Fibroblast of pulmonary artery (primary cell): ENCODE data around the gene MORC4.
A peak's percentile ranks its signal among the peaks of the same experiment; 100 is the strongest.

Experiments
- DNase-seq: peaks from one replicate; pipeline ENCODE4 v3.0.0-alpha.2; 2010; ENCODE audit warnings: low read depth
- H3K4me3 ChIP-seq: replicated peaks from 2 replicates; pipeline ENCODE4 v1.5.1; 2011; ENCODE audit warnings: low read depth, mild to moderate bottlenecking, control low read depth, low read length, moderate library complexity
- TF ChIP-seq, protein P1 (sequence below): IDR thresholded peaks from 2 replicates; pipeline ENCODE4 v1.5.1; 2011; ENCODE audit warnings: mild to moderate bottlenecking, control low read depth, low read length, inconsistent platforms; ENCODE audit errors: missing control alignments

MORC4 gene

GRCh38 chrX:106921637-106922036 is 78.4 kb downstream of the MORC4 start:
- DNase-seq = no peak
- no peak overlapping the region for H3K4me3 ChIP-seq
- TF ChIP-seq, protein P1, sequence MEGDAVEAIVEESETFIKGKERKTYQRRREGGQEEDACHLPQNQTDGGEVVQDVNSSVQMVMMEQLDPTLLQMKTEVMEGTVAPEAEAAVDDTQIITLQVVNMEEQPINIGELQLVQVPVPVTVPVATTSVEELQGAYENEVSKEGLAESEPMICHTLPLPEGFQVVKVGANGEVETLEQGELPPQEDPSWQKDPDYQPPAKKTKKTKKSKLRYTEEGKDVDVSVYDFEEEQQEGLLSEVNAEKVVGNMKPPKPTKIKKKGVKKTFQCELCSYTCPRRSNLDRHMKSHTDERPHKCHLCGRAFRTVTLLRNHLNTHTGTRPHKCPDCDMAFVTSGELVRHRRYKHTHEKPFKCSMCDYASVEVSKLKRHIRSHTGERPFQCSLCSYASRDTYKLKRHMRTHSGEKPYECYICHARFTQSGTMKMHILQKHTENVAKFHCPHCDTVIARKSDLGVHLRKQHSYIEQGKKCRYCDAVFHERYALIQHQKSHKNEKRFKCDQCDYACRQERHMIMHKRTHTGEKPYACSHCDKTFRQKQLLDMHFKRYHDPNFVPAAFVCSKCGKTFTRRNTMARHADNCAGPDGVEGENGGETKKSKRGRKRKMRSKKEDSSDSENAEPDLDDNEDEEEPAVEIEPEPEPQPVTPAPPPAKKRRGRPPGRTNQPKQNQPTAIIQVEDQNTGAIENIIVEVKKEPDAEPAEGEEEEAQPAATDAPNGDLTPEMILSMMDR = no peak

- no peak for DNase-seq
- no peak within 1 kb of the TSS for H3K4me3 ChIP-seq
- TF ChIP-seq, protein P1 = no peak
Observed at GRCh38 chrX:106919932-106920452, 80.0 kb downstream of the MORC4 start, which contains the start of gene CLDN2. Gene CLDN2, plus strand, starts transcription at chrX:106920402. Its CDS starts 7,827 bp downstream, at chrX:106928229.

DNA sequence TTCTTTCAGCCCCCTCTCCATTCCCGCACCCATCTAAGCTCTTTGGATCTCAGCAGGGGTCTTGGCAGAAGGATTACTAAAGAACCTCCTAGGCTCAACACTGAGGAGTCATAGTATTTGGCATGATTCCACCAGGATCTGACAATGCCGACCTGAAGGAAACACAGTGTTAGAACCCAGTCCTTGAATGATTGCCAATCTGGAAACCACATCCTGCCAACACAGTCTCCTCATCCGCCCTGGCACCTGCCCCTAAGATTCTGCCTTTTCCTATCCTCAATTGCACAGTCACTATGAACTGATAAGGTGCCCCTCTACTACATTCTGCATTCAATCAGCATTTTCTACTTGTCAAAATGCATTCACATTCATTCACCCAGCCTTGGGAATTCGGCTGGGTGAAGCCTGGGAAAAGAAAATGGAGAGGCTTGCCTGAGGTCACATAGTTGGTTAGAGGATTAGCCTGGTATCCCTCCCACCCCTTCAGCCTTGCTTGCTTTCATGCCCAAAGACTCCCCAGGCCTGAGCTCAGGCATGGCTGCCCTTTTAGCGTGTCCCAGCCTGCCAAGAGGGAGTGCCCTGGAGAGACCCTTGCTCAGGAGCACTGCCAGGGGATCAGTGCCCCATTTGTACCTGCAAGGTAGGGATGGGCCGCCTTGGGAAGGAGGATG is 82.0 kb downstream of the MORC4 start:
- H3K4me3 ChIP-seq = no peak overlapping the region
- DNase-seq = peak; percentile 82
- TF ChIP-seq, protein P1 = no peak

DNA sequence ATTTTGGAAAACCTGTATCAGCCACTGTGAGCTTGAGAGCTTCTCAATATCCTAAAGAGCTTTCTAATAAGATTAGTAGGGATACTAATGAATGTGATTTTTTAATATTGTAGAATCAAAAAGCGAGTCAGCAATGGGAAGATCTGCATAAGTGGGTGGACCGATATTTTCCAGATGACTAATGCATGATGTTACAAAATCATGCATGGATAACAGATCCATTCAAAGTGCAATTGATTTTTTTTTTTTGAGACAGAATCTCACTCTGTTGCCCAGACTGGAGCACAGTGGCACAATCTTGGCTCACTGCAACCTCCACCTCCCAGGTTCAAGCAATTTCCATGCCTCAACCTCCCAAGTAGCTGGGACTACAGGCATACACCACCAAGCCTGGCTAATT is 87.1 kb downstream of the MORC4 start:
- H3K4me3 ChIP-seq = no peak overlapping the region
- TF ChIP-seq, protein P1 = no peak
- DNase-seq = peak; percentile 44

DNA sequence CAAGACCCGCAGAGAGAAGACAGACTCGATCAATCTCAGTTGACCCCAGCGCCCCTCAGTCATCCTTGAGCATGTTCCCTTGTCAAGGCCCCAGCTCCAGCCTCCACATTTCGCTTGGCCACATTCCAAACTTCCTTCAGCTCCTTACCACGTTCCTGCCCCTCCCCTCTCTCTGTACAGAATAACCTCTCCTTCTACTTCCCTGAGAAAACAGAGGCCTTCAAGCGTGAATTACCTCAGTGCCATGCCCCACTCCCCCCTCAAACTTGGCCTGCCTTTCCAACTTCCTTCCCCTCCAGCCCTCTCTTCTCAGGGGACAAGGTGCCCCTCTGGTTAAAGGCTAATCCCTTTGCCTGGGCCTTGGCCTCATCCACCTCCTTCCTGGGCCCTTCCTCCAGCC is 93.7 kb downstream of the MORC4 start:
- DNase-seq = no peak
- H3K4me3 ChIP-seq = no peak overlapping the region
- TF ChIP-seq, protein P1 = no peak

DNA sequence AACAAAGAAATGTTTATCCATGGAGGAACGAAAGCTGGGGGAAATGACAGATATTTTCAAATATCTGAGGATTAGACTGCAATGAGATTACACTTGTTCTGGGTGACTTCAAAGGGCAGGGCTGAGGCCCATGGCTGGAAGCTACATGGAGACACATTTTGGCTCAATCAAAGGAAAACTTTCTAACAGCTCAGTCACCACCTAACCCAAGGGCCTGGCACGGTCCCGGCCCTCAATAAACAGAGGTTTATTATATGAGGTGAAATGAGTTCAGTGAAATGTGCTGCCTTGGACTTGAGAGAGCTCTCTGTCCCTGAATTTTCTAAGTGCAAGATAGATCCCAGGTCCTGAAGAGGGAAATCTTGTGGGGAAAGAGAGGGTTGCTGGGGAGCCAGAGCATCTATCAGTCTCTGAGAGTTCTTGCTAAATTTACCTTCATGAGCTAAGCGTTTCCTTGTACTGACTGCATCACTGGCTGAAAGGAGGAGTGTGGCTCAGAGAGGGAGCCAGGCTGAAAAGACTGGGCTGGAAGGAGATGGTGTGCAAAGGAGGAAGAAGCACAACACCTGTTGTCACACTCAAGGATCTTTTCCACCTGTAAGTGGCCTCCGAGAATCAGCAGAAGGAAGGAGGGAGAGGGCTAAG is 94.8 kb downstream of the MORC4 start:
- DNase-seq = no peak
- no peak overlapping the region for H3K4me3 ChIP-seq
- TF ChIP-seq, protein P1 = no peak
